LNCaP clone FGC (cell line): ENCODE results near the gene ZNF48.
A peak's percentile ranks its signal among the peaks of the same experiment; 100 is the strongest.

ENCODE experiments used
- DNase-seq: peaks from one replicate; pipeline ENCODE4 v3.0.0-alpha.2; 2011; ENCODE audit warnings: low read depth
- H3K4me3 ChIP-seq: 2 replicates; pipeline ENCODE4 v1.5.1; 2011; ENCODE audit warnings: mild to moderate bottlenecking, low read depth, low read length, control low read depth
- TF ChIP-seq, protein P1 (sequence below): IDR thresholded peaks from 2 replicates; pipeline ENCODE4 v1.5.1; 2012; ENCODE audit warnings: mild to moderate bottlenecking; ENCODE audit not compliant: control insufficient read depth, insufficient read depth; ENCODE audit errors: extremely low read depth

The ZNF48 gene

DNA sequence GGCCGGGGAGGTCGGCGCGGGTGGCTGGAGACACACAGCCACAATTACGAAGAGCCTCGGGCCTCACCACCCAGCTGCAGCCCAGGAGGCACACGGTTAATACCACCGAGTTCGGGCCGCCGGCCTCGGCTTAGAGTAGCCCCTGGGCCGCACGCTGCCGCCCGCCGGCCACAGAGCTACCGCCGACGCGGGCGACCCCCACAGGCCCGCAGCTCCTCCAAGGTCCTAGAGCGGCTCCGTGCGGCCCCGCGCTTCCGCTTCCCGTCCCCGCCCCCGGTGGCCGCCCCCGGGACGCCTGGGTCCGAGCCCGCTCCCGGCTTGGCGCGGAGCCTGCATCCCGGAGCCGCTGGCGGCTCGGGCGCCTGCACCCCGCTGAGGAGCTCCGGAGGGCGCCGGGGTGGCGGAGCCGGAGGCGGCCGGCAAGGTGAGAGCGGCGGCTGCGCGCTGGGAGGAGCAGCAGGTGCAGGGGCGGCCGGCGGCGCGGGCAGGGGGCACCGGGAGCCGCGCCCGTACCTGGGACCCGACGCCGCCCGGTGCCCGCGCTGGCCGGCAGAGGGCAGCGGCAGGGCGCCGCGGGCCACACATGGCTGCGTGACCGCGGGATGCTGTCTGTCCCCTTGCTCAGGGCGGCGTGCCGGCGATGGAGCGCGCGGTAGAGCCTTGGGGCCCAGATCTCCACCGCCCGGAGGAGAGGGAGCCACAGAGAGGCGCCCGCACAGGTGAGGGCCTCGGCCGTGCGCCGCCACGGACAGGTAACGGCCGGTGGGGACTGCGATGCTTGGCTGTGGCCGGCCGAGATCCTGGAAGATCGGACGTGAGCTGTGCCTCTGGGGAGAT is at the start of gene ZNF48:
Gene ZNF48, plus strand, starts transcription at position 266 of the 837 bp plus-strand sequence. Its CDS starts 375 bp downstream, at position 641.
- peak within 1 kb of the TSS; percentile 60 for H3K4me3 ChIP-seq
- TF ChIP-seq, protein P1, sequence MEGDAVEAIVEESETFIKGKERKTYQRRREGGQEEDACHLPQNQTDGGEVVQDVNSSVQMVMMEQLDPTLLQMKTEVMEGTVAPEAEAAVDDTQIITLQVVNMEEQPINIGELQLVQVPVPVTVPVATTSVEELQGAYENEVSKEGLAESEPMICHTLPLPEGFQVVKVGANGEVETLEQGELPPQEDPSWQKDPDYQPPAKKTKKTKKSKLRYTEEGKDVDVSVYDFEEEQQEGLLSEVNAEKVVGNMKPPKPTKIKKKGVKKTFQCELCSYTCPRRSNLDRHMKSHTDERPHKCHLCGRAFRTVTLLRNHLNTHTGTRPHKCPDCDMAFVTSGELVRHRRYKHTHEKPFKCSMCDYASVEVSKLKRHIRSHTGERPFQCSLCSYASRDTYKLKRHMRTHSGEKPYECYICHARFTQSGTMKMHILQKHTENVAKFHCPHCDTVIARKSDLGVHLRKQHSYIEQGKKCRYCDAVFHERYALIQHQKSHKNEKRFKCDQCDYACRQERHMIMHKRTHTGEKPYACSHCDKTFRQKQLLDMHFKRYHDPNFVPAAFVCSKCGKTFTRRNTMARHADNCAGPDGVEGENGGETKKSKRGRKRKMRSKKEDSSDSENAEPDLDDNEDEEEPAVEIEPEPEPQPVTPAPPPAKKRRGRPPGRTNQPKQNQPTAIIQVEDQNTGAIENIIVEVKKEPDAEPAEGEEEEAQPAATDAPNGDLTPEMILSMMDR: peak; percentile 66
- DNase-seq: peak; percentile 35

DNA sequence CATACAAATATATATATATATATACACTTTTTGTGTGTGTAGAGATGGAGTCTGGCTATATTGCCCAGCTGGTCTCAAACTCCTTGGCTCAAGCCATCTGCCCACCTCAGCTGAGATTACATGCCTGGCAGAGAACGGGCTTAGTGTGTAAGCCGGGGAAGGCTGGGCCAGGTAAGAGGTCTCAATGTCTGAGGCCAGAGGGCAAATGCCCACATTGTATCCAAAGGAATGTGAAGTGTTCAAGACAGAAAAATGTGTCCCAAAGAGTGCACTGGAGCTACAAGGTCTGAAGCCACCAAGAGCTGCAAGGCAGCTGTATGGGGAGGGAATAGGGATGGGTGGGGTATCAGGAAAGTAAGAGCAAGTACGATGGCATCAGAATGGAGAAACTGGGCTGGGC is 48.9 kb upstream of the ZNF48 start:
- no peak overlapping the region for H3K4me3 ChIP-seq
- DNase-seq: no peak
- TF ChIP-seq, protein P1: no peak

DNA sequence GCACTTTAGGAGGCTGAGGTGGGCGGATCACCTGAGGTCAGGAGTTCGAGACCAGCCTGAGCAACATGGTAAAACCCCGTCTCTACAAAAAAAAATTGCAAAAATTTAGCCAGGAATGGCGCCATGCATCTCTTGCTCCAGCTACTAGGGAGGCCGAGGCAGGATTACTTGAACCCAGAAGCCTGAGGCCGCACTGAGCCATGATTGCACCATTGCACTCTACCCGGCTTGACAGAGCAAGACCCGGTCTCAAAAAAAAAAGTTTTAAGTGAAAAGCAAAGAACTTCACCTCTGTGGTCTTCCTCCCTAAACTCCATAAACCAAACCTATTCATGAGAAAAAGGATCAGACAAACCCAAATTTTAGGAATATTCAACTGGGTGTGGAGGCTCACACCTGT is 47.1 kb upstream of the ZNF48 start:
- TF ChIP-seq, protein P1: no peak

DNA sequence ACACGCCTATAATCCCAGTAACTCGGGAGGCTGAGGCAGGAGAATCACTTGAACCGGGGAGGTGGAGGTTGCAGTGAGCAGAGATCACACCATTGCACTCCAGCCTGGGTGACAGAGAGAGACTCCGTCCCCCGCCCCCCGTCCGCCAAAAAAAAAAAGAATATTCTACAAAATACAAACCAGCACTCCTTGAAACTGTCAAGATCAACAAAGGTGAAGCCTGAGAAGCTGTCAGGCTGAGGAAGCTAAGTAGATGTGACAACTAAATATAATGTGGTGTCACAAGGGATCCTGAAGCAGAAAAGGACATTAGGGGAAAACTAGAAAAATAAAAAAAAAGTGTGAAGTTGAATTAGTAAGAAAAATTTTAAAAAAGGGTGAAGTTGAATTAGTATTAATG is 46.3 kb upstream of the ZNF48 start:
- TF ChIP-seq, protein P1: no peak
- no peak for DNase-seq
- H3K4me3 ChIP-seq: no peak overlapping the region

More for the DNA sequence above, 47.1 kb upstream of the ZNF48 start:
- no peak for DNase-seq
- H3K4me3 ChIP-seq: no peak overlapping the region

DNA sequence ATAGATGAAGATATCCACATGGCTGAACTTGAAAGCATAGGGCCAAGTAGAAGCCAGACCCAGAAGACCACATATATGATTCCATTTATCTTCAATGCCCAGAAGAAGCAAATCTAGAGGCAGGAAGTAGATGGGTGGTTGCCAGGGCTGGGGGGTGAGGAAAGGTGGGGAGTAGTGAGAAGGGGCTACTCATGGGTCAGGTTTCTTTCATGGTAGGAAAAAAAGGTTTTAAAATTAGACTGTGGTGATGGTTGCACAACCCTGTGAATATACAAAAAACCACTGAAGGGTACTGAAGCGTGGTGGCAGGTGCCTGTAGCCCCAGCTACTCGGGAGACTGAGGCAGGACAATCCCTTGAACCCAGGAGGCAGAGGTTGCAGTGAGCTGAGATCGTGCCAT is 45.5 kb upstream of the ZNF48 start:
- TF ChIP-seq, protein P1: no peak
- no peak overlapping the region for H3K4me3 ChIP-seq
- DNase-seq: no peak

DNA sequence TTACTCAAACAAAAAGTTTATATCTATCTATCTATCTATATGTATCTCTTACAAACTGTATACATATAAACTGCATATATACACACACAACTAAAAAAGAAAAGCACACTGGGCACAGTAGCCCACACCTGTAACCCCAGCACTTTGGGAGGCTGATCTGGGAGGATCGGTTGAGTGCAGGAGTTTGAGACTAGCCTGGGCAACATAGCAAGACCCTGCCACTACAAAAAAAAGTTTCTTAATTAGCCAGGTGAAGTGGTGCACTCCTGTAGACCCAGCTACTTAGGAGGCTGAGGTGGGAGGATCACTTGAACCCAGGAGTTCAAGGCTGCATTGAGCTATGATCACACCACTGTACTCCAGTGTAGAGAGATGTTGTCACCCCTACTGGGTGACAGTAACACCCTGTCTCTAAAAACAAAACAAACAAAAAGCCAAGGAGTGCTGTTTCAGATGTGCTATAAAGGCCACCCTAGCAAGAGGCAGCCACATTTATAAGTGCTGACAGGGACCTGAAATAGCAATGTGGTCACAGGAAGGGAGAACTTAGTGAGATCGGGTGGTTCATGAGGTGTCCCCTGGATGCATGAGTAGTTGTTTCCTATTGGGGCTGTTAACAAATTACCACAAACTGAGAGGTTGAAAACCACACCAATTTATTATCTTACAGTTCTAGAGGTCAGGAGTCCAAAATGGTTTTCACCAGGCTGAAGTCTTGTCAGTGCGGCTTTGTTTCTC is 44.9 kb upstream of the ZNF48 start:
- TF ChIP-seq, protein P1: no peak
- no peak for DNase-seq
- H3K4me3 ChIP-seq: no peak overlapping the region
